ENCODE results near the gene BNIP3.
"Not testable (repeated sequence)": the region's sequence is repeated elsewhere in the genome, so short reads cannot be mapped to it uniquely, and the experiment has no call there.

BNIP3 gene

GRCh38 chr10:131923038-131923756 lies 58.5 kb downstream of the BNIP3 start:
- no peak for TF ChIP-seq CTCF (IDR thresholded peaks at IDR 0.05; ENCODE audit: borderline replicate concordance, insufficient read depth, low read depth, low read length)
- H3K4me3 ChIP-seq (ENCODE audit: low read depth, low read length) = no peak overlapping the region

GRCh38 chr10:131921184-131921583 lies 60.5 kb downstream of the BNIP3 start:
- no peak overlapping the region for H3K4me3 ChIP-seq (ENCODE audit: low read depth, low read length)
- TF ChIP-seq CTCF (IDR thresholded peaks at IDR 0.05; ENCODE audit: borderline replicate concordance, insufficient read depth, low read depth, low read length) = no peak

GRCh38 chr10:131920693-131921092 lies 61.0 kb downstream of the BNIP3 start:
- TF ChIP-seq CTCF (IDR thresholded peaks at IDR 0.05; ENCODE audit: borderline replicate concordance, insufficient read depth, low read depth, low read length) = no peak
- H3K4me3 ChIP-seq (ENCODE audit: low read depth, low read length) = no peak overlapping the region

- TF ChIP-seq CTCF (IDR thresholded peaks at IDR 0.05; ENCODE audit: borderline replicate concordance, insufficient read depth, low read depth, low read length) = no peak
- no peak overlapping the region for H3K4me3 ChIP-seq (ENCODE audit: low read depth, low read length)
Measured at GRCh38 chr10:131920151-131920550, 61.6 kb downstream of the BNIP3 start.

- not testable (repeated sequence) for H3K4me3 ChIP-seq (ENCODE audit: low read depth, low read length)
Measured at GRCh38 chr10:131919461-131919860, 62.3 kb downstream of the BNIP3 start.
